Cardiac muscle cell (in vitro differentiated cells and primary cell): ENCODE results near the gene PROM1. TPM values are rescaled to one million over a fixed set of nuclear protein-coding genes. Genes with fewer than 3 reads are reported as not detected.

Source experiments
- DNase-seq, 2 donors: peaks; one replicate each; pipeline versions ENCODE4 v3.0.0 to v3.0.0-alpha.2; 2010 to 2017; ENCODE audit warnings: low read depth in 1 of 2, low spot score in 1 of 2
- H3K27ac ChIP-seq: fragments of 200-600 bp; sonication (generic); 2 replicates; pipeline ENCODE4 v1.5.1; 2016
- H3K27me3 ChIP-seq: fragments of 200-600 bp; sonication (generic); 2 replicates; pipeline ENCODE4 v1.6.0; 2016; ENCODE audit warnings: control low read depth
- H3K36me3 ChIP-seq: fragments of 200-600 bp; sonication (generic); 2 replicates; pipeline ENCODE4 v1.5.1; 2016; ENCODE audit warnings: control low read depth
- H3K4me1 ChIP-seq: fragments of 200-600 bp; sonication (generic); 2 replicates; pipeline ENCODE4 v1.8.1; 2017; ENCODE audit warnings: low read depth, mild to moderate bottlenecking, mixed run types
- H3K4me3 ChIP-seq: fragments of 200-600 bp; sonication (generic); 2 replicates; pipeline ENCODE4 v1.5.1; 2016; ENCODE audit warnings: mild to moderate bottlenecking
- H3K9me3 ChIP-seq: fragments of 200-600 bp; sonication (generic); 2 replicates; pipeline ENCODE4 v1.5.1; 2017; ENCODE audit warnings: low read depth, mild to moderate bottlenecking, control low read depth
- CTCF ChIP-seq: IDR thresholded peaks from 2 replicates; pipeline ENCODE4 v1.5.1; 2012; ENCODE audit warnings: low read depth, mild to moderate bottlenecking, low read length
- polyA plus RNA-seq: library from polyadenylated mRNA; unstranded; fragments of >200 nt; fragmentation: Nextera tagmentation; extraction: Ambion mirVana; gene quantifications from 2 replicates; pipeline ENCODE4 v1.2.1, GENCODE V29; 2016
- total RNA-seq: library from RNA; depleted of rRNA; stranded (reverse); fragments of >200 nt; gene quantifications from 2 replicates; pipeline ENCODE4 v1.2.3, GENCODE V29; 2016

The PROM1 gene
- total and polyA plus RNA-seq, 2 experiments from 2014 or later: 2.0 to 4.9 TPM

GRCh38 chr4:16027626-16028025 lies 56.2 kb downstream of the PROM1 start:
- H3K9me3 ChIP-seq: no peaks in the 10 kb centered on the region
- H3K27ac ChIP-seq: no peak overlapping the region
- H3K27me3 ChIP-seq: no peaks in the 10 kb centered on the region
- H3K4me1 ChIP-seq: peaks cover 6% of the 10 kb centered on the region
- no peaks in the 10 kb centered on the region for H3K36me3 ChIP-seq
- no peak for DNase-seq
- no peak overlapping the region for H3K4me3 ChIP-seq
- no peak for TF ChIP-seq CTCF

- Histone ChIP-seq H3K36me3 (no peaks in the 10 kb centered on the region), H3K9me3 (no peaks in the 10 kb centered on the region), H3K27ac (no peak overlapping the region), H3K4me3 (no peak overlapping the region), H3K27me3 (no peaks in the 10 kb centered on the region), H3K4me1 (peaks cover 6% of the 10 kb centered on the region)
- TF ChIP-seq CTCF: no peak
- DNase-seq: peak in 1 of 2 donors; percentile 13
Observed at GRCh38 chr4:16027114-16027513, 56.7 kb downstream of the PROM1 start.

GRCh38 chr4:16026160-16026761 lies 57.6 kb downstream of the PROM1 start:
- peak; percentile 74 to 78 for DNase-seq
- Histone ChIP-seq H3K4me1 (peaks cover 6% of the 10 kb centered on the region), H3K27me3 (no peaks in the 10 kb centered on the region), H3K9me3 (no peaks in the 10 kb centered on the region), H3K27ac (no peak overlapping the region), H3K36me3 (no peaks in the 10 kb centered on the region), H3K4me3 (no peak overlapping the region)
- TF ChIP-seq CTCF: peak; percentile 70

- TF ChIP-seq CTCF: no peak
- no peaks in the 10 kb centered on the region for H3K36me3 ChIP-seq
- DNase-seq: no peak
- no peaks in the 10 kb centered on the region for H3K9me3 ChIP-seq
- H3K4me1 ChIP-seq: peaks cover 6% of the 10 kb centered on the region
- H3K27ac ChIP-seq: no peak overlapping the region
- H3K27me3 ChIP-seq: no peaks in the 10 kb centered on the region
- H3K4me3 ChIP-seq: no peak overlapping the region
Observed at GRCh38 chr4:16025268-16025667, 58.6 kb downstream of the PROM1 start.

- Histone ChIP-seq H3K9me3 (no peaks in the 10 kb centered on the region), H3K27me3 (no peaks in the 10 kb centered on the region), H3K36me3 (no peaks in the 10 kb centered on the region), H3K27ac (no peak overlapping the region), H3K4me1 (peaks cover 2% of the 10 kb centered on the region), H3K4me3 (no peak overlapping the region)
- no peak for DNase-seq
- no peak for TF ChIP-seq CTCF
Observed at GRCh38 chr4:16023776-16024408, 59.9 kb downstream of the PROM1 start.
